HG03521 (cell line): ENCODE data around the gene INO80.

ENCODE experiments used
- ATAC-seq: cut with Tn5 transposase; IDR thresholded peaks from one replicate; pipeline ENCODE4 v1.9.1; 2021; ENCODE audit warnings: mild to moderate bottlenecking, moderate library complexity; ENCODE audit not compliant: unreplicated experiment

The INO80 gene

DNA sequence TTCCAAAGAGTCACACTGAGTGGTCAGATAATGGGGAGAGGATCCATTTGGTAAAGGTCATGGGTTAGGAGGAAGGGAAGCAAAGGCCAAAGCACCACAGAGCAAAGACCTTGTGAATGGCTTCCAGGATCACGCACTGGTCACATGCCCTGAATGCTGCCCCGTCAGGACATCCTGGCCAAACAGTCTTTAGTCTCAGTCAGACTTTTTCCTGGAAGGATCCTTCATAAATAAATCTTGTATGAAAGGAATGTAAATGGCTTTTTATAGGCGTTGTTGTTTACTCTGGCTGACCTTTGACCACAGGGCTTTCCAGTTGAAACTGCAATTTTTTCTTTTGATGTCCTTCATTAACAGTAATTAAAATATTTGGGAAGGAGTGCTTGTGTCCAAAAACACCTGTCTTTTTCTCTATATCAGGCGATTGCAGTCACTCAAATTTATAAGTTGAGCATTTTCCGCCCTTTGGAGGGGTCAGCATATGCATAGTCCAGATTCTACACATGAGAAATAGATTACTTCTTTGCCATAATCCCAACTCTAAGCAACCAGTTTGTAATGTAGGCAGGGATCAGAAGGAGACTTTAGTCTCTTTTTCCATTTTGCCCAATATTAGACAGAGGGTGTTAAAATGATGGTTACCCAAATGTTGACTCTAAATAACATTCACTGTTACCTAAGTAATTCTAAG, 114.4 kb downstream of the INO80 start:
- ATAC-seq = no peak

DNA sequence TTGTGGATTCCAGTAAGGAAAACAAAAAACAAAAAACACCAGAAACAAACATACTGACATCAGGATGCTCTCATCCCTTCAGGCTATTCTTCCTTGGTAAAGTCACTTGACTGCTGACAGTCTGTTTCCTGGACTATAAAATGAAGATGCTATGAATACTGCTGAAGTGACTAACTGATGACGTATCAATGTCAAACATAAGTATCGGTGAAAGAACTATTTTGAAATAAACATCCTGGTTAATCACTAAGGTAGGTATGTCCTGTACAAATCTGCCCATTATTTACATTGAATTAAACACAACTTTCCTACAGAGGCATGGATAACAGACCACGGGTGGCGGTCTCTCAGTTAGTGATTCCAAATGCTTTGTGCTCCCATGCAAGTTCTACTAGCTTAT, 116.9 kb downstream of the INO80 start:
- no peak for ATAC-seq

DNA sequence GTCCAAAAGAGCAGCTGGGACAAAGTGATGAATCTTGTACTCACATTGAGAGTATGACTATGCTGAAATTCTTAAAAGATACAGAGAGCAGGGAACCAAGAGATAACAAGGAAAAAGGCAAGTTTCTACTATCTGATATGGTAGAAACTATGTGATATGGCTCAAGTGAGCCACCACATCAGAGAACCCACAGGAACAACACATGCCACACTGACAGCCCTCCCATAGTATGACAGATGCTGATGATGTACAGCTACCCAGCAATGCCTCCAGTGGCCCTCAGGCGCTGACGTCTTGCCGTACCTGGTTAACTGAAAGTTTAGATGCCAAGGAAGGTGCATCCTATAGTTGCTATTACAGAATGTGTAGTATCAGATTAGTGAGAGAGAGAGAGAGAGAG, 120.4 kb downstream of the INO80 start:
- no peak for ATAC-seq

DNA sequence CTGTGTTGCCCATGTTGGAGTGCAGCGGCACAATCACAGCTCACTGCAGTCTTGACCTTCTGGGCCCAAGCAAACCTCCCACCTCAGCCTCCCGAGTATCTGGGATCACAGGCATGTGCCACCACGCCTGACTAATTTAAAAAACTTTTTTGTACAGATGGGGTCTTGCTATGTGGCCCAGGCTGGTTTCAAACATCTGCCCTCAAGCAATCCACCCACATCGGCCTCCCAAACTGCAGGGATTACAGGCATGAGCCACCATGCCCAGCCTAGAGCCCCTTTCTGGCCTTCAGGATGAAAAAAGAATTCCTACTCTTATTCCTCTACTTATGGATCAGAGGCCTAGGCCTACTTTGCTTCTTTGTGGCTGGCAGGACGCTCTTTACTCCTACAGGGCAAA, 123.3 kb downstream of the INO80 start:
- no peak for ATAC-seq

DNA sequence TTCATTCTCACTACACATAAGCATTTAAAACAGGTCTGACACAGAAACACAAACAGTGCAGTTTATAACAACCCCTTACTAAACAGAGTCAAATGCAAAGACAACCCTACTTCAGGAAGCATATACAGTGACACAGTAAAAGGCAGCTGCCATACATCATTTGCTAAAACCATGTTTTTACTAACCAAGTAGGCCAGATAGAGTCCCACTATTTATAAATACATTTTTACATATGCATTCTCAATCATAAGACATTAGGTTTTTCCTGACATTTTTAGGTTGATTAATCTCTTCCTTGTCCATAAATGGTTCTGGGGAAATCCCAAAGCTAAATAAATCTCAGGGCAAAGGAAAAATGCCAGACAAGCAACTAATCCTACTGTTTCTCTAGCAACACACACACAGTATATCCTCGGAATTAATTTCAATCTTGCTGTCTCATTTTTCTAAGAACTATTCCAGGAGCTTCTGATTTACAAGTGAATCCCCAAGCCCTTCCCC, 123.8 kb downstream of the INO80 start:
- no peak for ATAC-seq

DNA sequence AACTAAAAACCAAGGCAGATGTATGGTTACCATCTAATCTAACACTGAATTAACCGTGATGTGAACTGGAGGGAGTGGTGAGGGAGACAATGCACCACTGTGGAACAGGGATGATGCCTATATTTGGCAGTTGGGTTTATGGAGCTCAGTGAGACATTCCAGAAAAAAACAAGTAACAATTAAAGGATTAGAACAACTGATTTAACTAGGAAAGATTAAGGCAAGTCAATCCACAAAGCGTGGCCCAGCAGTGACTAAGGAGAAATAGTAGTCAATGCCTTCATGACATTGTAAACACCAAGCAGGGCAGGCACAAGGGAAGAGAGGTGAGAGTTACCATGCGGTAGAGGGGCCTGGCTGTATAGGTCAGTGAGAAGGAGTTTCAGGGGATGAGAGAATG, 124.7 kb downstream of the INO80 start:
- ATAC-seq = no peak

DNA sequence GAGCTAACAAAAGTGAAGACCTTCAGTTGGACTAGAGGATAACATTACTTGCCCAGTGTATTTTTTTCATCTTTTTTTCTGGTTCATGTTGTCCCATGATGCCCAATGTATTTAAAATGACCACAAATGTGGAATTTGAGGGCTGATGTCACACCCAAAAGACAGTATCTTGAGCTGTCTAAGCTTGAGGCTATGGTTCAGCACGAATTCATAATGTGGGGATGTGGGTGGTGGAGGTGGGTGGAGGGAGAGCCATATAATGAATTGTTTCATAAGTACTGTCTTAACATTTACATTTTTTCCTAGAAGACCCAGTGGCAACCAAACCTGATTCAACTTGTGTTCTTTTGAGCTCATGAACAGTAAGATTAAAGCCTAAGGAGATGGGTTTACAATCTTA, 125.3 kb downstream of the INO80 start:
- no peak for ATAC-seq

DNA sequence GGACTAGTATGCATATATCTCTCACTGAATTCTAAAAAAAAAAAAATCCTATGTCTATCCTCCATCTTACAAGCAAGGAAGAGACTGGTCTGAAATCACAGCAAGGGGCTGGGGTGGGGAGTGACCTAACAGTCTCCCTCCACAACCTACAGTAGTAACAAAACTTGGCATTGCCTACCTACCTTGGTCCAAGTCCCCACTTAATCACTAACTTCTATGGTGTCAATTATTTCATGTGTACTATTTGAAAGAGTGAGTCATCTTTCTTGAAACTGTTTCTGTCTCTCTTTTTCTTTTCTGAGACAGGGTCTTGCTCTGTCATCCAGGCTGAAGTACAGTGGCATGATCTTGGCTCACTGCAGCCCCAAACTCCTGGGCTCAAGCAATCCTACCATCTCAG, 126.0 kb downstream of the INO80 start:
- ATAC-seq = no peak

DNA sequence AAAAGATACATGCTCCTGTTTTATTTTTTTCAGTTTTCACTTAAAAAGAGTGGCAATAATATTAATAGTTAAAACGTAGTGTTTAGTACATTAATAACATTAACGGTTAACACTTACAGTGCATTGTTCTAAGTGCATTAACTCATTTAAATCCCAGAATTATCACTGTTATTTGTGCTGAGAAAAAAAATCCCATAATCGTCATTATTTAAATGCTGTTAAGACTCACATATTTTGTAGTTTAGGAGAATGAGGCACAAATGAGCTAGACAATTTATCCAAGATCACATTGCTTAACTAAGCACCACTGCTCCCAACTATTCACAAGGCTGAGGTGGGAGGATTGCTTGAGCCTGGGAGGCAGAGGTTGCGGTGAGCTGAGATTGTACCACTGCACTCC, 127.9 kb downstream of the INO80 start:
- ATAC-seq = no peak

DNA sequence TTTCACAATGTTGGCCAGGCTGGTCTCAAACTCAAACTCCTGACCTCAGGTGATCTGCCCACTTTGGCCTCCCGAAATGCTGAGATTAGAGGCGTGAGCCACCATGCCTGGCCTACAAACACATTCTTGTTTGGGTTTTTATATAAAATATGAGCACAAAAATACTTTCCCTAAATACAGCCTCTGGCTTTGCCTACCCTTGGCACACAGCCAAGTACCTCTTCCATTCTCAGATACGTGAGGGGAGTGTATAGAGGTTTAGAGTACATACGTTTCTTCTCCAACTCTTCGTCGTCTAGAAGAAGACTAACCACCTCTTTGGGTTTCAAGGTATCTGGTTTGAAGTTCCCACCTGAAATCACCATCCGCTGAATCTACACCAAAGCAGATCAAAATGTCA, 129.3 kb downstream of the INO80 start:
- ATAC-seq = no peak

DNA sequence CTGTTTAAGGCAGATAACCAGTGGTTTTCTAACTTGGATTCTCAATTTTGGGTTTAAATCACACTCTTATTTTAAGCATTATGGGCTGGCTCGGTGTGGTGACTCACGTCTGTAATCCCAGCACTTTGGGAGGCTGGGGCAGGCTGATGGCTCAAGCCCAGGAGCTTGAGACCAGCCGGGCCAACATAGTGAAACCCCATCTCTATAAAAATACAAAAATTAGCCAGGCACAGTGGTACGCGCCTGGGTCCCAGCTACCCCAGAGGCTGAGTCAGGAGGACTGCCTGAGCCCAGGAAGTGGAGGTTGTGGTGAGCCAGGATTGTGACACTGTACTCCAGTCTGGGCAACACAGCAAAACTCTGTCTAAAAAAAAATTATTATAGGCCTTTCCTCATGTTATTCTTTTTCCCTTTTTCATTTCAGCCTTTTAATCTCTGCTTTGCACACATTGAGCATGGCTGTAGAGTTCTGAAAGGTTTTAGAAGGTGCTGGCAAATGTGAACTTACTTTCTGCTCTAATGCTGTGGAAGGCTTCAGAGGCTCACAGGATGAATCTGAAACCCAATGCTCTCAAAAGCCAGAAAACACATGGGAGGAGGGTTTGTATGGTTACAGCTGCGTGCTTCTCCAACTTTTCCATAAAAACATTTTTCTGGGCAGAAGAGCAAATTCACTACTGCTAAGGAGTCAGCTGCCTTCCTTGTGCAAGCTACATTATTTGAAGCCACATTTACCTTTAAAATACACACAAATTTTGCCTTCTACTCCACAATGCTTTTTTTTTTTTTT, 130.3 kb downstream of the INO80 start:
- no peak for ATAC-seq

DNA sequence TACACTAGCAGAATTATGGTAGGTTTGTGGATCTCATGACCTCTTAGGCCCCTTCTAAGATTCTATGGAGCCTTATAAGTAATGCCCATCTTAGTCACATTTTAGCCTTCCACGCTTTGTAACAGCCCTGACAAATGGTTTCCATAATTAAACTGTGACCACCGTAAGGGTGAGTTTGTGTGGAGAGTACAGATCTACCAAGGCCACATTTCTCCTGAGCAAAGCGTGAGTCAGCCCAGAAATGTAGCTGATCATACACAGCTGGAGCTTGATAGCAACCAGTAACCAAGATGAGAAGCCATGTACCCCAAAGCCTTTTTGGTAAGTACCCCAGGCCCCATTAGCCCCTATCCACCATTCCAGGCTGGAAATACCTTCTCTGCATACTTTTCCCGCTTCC, 131.1 kb downstream of the INO80 start:
- ATAC-seq = no peak

DNA sequence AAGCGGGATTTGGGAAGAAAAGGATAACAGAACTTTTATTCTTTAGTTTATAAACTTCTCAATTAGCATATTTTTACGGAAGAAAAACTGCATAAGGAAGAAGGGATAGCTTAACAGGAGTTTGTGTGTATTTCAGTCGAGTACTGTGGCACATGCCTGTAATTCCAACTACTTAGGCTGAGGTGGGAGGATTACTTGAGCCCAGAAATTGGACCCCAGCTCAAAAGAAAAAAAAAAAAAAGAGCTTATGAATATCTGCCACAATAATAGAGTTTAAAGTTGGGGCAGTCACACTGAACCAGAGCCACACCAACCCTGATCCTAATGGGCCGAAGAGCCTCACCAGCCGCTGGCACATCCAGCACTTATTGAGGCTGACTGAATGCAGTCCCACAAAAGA, 131.7 kb downstream of the INO80 start:
- ATAC-seq = no peak

DNA sequence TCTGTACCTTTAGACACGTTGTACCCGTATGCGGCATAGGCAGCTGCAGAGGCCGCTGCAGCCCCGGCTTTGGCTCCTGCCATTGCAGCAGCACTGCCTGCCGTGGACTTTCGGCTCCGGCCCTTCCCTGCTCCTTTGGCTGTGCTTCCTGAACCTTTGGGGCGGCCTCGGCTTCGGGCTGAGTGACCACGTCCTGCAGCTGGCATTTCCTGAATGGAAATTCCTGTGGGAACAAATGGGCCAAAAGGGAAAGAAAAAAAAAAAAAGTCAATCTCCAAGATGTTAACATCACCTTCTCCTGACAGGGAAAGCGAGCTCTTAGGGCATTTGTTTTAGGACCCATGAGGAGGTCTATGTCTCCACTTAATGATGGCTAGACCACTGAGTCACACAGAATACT, 133.2 kb downstream of the INO80 start:
- ATAC-seq = no peak

DNA sequence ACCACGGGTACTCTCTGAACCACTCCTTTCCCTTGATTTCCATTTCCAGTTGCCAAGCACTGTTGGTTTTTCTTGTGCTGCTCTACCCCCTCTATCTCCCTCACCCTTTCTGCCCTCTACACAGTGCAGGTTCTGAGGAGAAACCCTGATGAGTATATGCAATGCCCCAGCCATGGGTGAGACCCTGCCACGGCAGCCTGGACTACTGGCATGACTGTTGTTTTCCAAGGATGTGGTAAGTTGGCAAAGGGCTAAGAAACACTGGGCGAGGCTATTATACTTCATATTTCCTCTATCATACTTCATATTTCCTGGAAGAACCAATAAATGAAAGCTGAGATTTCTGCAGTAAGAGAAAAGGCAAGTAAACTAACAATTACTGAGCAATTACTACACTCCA, 134.9 kb downstream of the INO80 start:
- no peak for ATAC-seq

DNA sequence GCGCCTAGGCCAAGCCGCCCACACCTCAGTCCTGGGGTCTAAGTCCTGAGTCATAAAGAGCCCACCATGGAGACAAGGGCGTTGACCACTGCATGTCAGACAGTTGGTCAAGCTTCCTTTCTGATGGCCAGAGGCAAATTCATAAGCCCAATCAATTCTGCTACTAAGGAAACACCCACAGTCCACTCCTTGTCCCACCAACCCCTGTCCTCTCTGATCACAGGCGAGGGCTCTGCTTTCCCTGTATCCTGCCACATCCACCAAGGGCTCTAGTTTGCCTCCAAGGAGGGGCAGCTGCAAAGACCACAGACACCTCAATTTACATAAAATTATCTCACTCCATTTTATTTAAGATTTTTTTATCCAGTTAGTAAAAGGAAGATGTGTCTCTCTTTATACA, 137.5 kb downstream of the INO80 start:
- no peak for ATAC-seq

DNA sequence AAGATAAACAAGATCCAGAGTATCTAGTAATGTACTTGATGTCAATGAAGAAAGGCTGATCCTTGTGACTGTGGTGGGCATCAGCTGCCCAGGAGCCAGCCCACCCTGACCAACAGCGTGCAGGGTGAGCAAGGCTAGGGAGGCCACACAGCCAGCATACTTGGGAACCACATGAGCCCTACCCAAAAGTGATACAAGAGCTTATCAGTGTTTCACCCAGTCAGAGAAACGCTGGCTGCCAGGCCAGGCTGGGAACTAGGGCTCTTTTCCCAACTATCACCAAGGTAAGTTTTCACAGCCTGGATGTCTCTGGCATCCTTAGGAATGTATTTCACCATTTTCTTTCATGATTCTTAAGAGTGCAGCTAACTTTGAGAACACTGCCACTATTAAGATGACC, 137.9 kb downstream of the INO80 start:
- no peak for ATAC-seq

DNA sequence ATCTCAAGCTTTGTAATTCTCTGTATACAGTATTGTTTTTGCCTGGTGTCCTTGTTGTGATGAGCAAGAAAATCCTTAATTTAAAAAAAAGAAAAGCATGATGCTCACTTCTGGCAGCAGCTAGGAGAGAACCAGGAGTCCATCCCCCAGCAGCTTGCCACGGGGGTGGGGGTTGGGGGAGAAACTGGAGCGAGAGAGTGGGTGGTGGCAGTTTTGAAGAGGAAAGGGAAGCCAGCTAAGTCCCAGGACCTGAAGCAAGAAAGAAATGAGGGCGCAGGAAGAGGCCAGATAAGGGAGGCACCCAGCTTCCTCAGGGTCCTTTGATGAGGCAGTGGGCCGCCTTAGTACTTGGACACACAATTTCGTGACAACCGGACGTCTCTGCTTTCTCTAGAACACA, 139.3 kb downstream of the INO80 start:
- no peak for ATAC-seq

DNA sequence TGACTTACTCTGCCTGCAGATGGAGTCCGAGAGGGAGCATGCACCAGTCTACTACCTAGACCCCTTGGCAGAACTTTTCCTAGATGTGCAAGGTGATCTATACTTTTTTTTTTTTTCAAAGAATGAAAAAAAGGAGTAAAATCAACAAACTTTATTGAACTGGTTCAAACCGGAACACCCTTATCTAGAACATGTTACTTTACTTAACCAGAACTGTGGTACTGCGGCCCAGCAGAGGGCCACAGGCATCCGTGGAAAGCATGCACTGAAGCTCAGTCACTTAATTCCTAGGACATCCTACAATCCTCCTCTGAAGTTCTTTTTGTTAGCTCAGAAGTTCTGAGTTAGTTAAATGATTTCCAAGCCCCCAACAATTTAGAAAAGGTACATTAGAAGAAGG, 141.2 kb downstream of the INO80 start:
- ATAC-seq = no peak

DNA sequence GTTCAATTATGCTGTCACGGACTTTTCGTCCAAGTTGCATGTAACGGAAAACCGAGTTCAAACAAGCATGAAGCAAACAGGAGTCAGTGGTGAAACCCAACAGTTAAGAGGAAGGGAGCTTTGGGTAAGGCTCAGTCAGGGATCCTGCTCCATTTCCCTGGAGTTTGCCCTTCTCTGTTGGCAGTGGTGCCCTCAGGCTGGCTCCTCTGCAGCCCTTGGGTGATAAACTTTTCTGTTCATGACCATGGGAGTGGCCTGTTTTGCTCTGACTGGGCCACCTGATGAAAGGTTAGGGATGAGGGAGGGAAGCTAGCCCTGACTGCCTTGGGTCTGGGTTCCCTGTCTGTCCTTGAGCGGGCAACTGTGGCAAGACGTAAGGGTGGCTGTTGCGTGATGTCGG, 146.7 kb downstream of the INO80 start:
- ATAC-seq = no peak

DNA sequence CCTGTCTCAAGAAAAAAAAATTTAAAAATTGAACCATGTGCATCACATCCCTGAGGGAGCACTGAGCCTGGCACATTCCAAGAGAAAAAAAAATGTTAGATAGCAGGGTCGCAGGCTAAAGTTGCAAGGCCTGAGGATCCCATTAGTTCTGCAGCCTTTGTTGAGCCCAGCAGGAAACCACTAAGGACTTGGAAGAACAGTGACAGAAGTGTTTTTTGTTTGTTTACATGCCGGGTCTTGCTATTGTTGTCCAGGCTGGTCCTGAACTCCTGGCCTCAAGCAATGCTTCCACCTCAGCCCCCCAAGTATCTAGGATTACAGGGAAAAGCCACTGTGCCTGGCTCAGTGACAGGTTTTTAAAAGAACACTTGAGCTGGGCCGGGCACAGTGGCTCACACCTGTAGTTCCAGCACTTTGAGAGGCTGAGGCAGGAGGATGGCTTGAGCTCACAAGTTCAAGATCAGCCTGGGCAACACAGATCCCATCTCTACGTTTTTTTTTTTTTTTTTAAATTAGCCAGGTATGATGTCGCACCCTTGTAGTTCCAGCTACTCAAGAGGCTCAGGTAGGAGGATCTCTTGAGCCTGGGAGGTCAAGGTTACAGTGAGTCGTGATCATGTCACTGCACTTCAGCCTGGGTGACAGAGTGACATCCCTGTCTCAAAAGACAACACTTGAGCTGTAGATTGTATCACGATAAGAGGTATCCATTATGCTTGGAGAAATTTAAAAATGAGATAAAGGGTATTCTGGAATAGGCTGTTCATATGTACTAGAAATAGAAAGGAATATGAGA, 147.6 kb downstream of the INO80 start:
- no peak for ATAC-seq

DNA sequence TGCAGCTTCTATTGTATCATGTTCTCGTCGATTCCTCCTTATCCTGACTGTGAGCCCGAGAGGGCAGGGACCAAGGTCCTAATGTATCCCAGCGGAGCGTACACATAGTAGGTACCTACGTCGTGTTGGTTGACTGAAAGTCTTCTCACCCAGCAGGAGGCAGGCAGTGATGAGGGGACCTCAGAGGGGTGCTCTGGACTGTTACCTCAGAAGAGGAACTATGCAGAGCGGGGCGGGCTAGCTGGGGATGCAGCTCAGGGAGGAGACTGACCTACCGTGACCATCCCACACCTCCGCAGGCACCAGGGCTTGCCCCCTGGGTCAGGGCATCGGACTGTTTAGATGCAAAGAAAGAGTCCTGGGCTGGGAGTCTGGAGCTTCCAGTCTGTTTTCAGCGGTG, 151.4 kb downstream of the INO80 start:
- ATAC-seq = no peak
